Lower leg skin (tissue), 3 donors: Measurements from ENCODE around the gene MPZL2.

Source experiments
- CTCF ChIP-seq, 3 donors: fragments of 450-650 bp; IDR thresholded peaks; one replicate each; pipeline ENCODE4 v1.5.1; 2016; ENCODE audit warnings: antibody characterized with exemption in 3 of 3, mild to moderate bottlenecking in 3 of 3, moderate library complexity in 2 of 3
- POLR2A ChIP-seq, 2 donors: fragments of 450-650 bp; IDR thresholded peaks; one replicate each; pipeline ENCODE4 v1.6.1; 2016 to 2017; ENCODE audit warnings: antibody characterized with exemption in 2 of 2, mild to moderate bottlenecking in 1 of 2, moderate library complexity in 1 of 2

GRCh38 chr11:118310781-118311485 is 46.8 kb upstream of the MPZL2 start:
- no peak for TF ChIP-seq CTCF (IDR thresholded peaks at IDR 0.05)
- no peak for TF ChIP-seq POLR2A (IDR thresholded peaks at IDR 0.05)
